ENCODE measurements around the gene LBR.

- TF ChIP-seq CTCF (conservative IDR thresholded peaks at IDR 0.05; ENCODE audit: low read depth, low read length) (no peak), POLR2A (IDR thresholded peaks at IDR 0.05; ENCODE audit: low read depth, low read length) (no peak), MAFK (IDR thresholded peaks at IDR 0.05; ENCODE audit: low read depth, low read length) (no peak), SMC3 (IDR thresholded peaks at IDR 0.05; ENCODE audit: low read depth, low read length) (no peak), BHLHE40 (IDR thresholded peaks at IDR 0.05; ENCODE audit: low read depth, low read length) (no peak), RCOR1 (IDR thresholded peaks at IDR 0.05; ENCODE audit: insufficient replicate concordance, low read length) (no peak), RFX5 (IDR thresholded peaks at IDR 0.05; ENCODE audit: low read depth, low read length) (no peak), RAD21 (IDR thresholded peaks at IDR 0.05; ENCODE audit: low read length) (no peak), USF2 (IDR thresholded peaks at IDR 0.05; ENCODE audit: low read depth, low read length) (no peak), ELK1 (IDR thresholded peaks at IDR 0.05; ENCODE audit: borderline replicate concordance, low read depth, low read length) (no peak)
Observed at GRCh38 chr1:225380691-225381090, 47.1 kb downstream of the LBR start.

Data from IMR-90 (cell line).